OCI-LY1 (cell line): ENCODE measurements around the gene ARFIP1.

Source experiments
- H2AFZ ChIP-seq: fragments of 200-600 bp; sonication (generic), shearing (Covaris generic); 2 replicates; pipeline ENCODE4 v1.6.0; 2014; ENCODE audit warnings: antibody characterized with exemption, mild to moderate bottlenecking, low read length
- H3F3A ChIP-seq: fragments of 200-600 bp; sonication (generic), shearing (Covaris generic); 2 replicates; pipeline ENCODE4 v1.6.0; 2014; ENCODE audit warnings: mild to moderate bottlenecking, antibody characterized with exemption, low read length, moderate library complexity; ENCODE audit not compliant: insufficient read depth
- H3K27ac ChIP-seq: fragments of 200-600 bp; sonication (generic); 2 replicates; pipeline ENCODE4 v1.5.1; 2014; ENCODE audit warnings: low read length, mixed run types, mild to moderate bottlenecking, low read depth; ENCODE audit not compliant: poor library complexity, severe bottlenecking
- H3K27me3 ChIP-seq: fragments of 200-600 bp; sonication (generic); 2 replicates; pipeline ENCODE4 v1.6.0; 2014; ENCODE audit warnings: antibody characterized with exemption, mild to moderate bottlenecking, low read length, moderate library complexity; ENCODE audit not compliant: insufficient read depth
- H3K36me3 ChIP-seq: fragments of 200-600 bp; sonication (generic); 2 replicates; pipeline ENCODE4 v1.6.1; 2014; ENCODE audit warnings: mild to moderate bottlenecking, antibody characterized with exemption, low read length, moderate library complexity, mixed read lengths; ENCODE audit not compliant: insufficient read depth
- H3K4me1 ChIP-seq: fragments of 200-600 bp; sonication (generic); 2 replicates; pipeline ENCODE4 v1.5.1; 2014; ENCODE audit warnings: mild to moderate bottlenecking, low read length, moderate library complexity; ENCODE audit not compliant: insufficient read depth, severe bottlenecking
- H3K4me2 ChIP-seq: fragments of 200-600 bp; sonication (generic), shearing (Covaris generic); 2 replicates; pipeline ENCODE4 v1.6.1; 2014; ENCODE audit warnings: low read length
- H3K4me3 ChIP-seq: fragments of 200-600 bp; sonication (generic); 2 replicates; pipeline ENCODE4 v1.5.1; 2014; ENCODE audit warnings: low read length, low read depth, mild to moderate bottlenecking, mixed read lengths; ENCODE audit not compliant: poor library complexity, severe bottlenecking
- H3K79me2 ChIP-seq: fragments of 200-600 bp; shearing (Covaris generic); 2 replicates; pipeline ENCODE4 v1.6.1; 2016; ENCODE audit warnings: mixed run types, low read length, mixed read lengths; ENCODE audit not compliant: insufficient read depth
- H3K9ac ChIP-seq: fragments of 200-600 bp; sonication (generic), shearing (Covaris generic); 2 replicates; pipeline ENCODE4 v1.6.1; 2014; ENCODE audit warnings: mild to moderate bottlenecking, low read length, mixed read lengths
- H3K9me2 ChIP-seq: fragments of 200-600 bp; sonication (generic), shearing (Covaris generic); 2 replicates; pipeline ENCODE4 v1.6.1; 2014; ENCODE audit warnings: low read depth, mild to moderate bottlenecking, low read length, mixed read lengths
- H3K9me3 ChIP-seq: fragments of 200-600 bp; shearing (Covaris generic); 2 replicates; pipeline ENCODE4 v1.6.1; 2014; ENCODE audit warnings: low read length, mixed read lengths
- H4K20me1 ChIP-seq: fragments of 200-600 bp; sonication (generic), shearing (Covaris generic); 2 replicates; pipeline ENCODE4 v1.6.0; 2016; ENCODE audit warnings: mild to moderate bottlenecking, low read length; ENCODE audit not compliant: insufficient read depth
- EZH2 ChIP-seq: fragments of 200-600 bp; sonication (generic), shearing (Covaris generic); IDR thresholded peaks from 2 replicates; pipeline ENCODE4 v1.8.0; 2017; ENCODE audit warnings: borderline replicate concordance, mixed run types, mild to moderate bottlenecking, antibody characterized with exemption, low read length, moderate library complexity, mixed read lengths
- TF ChIP-seq, protein P1 (sequence below): fragments of 200-600 bp; sonication (generic), shearing (Covaris generic); IDR thresholded peaks from 2 replicates; pipeline ENCODE4 v1.5.1; 2017; ENCODE audit warnings: mild to moderate bottlenecking, antibody characterized with exemption, low read length, moderate library complexity, mixed read lengths

Gene ARFIP1, protein sequence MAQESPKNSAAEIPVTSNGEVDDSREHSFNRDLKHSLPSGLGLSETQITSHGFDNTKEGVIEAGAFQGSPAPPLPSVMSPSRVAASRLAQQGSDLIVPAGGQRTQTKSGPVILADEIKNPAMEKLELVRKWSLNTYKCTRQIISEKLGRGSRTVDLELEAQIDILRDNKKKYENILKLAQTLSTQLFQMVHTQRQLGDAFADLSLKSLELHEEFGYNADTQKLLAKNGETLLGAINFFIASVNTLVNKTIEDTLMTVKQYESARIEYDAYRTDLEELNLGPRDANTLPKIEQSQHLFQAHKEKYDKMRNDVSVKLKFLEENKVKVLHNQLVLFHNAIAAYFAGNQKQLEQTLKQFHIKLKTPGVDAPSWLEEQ

GRCh38 chr4:152779513-152780266 is at the start of gene ARFIP1, which contains the start of gene TIGD4:
Gene ARFIP1 (plus strand): TSS chr4:152779954. CDS start chr4:152829634, 49,680 bp downstream.
Gene TIGD4 (minus strand): TSS chr4:152779730. CDS start chr4:152771004, 8,726 bp downstream.
- H3K4me3 ChIP-seq, result peak within 1 kb of the TSS; percentile 81
- H3K27me3 ChIP-seq, result no peaks in the 10 kb centered on the region
- peak within 1 kb of the TSS; percentile 49 for H3K27ac ChIP-seq
- peak within 1 kb of the TSS; percentile 74 for H3K9ac ChIP-seq
- peak within 1 kb of the TSS; percentile 43 for H2AFZ ChIP-seq
- H4K20me1 ChIP-seq, result no peaks in the 10 kb centered on the region
- H3K4me2 ChIP-seq, result peak within 1 kb of the TSS; percentile 97
- no peaks in the 10 kb centered on the region for H3K9me2 ChIP-seq
- no peaks in the 10 kb centered on the region; the same call in 1 of the 2 replicates for H3K79me2 ChIP-seq
- H3K9me3 ChIP-seq, result no peaks in the 10 kb centered on the region
- no peaks in the 10 kb centered on the region for H3K36me3 ChIP-seq
- no peak for TF ChIP-seq EZH2
- TF ChIP-seq, protein P1, sequence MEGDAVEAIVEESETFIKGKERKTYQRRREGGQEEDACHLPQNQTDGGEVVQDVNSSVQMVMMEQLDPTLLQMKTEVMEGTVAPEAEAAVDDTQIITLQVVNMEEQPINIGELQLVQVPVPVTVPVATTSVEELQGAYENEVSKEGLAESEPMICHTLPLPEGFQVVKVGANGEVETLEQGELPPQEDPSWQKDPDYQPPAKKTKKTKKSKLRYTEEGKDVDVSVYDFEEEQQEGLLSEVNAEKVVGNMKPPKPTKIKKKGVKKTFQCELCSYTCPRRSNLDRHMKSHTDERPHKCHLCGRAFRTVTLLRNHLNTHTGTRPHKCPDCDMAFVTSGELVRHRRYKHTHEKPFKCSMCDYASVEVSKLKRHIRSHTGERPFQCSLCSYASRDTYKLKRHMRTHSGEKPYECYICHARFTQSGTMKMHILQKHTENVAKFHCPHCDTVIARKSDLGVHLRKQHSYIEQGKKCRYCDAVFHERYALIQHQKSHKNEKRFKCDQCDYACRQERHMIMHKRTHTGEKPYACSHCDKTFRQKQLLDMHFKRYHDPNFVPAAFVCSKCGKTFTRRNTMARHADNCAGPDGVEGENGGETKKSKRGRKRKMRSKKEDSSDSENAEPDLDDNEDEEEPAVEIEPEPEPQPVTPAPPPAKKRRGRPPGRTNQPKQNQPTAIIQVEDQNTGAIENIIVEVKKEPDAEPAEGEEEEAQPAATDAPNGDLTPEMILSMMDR, result peak; percentile 62; the same call in 1 of the 2 replicates
- no peaks in the 10 kb centered on the region for H3F3A ChIP-seq
- peaks cover 37% of the 10 kb centered on the region for H3K4me1 ChIP-seq

DNA sequence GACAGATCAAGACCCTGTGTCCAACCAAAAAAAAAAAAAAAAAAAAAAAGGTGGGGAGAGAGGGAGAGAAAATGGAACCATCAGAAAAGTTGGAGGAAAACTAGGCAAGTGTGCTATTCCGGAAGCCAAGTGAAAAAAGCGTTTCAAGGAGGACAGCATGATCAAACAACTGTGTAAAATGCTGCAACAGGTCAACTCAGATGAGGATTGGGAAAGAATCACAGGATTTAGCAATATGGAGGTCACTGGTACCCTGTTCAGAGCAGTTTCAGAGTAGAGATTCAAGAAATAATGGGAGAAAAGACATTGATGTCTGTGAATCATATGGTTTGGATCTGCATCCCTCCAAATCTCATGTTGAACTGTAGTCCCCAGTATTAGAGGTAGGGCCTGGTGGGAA is 47.8 kb upstream of the ARFIP1 start:
- H3K4me3 ChIP-seq, result no peak overlapping the region
- peaks cover 8% of the 10 kb centered on the region for H3K4me1 ChIP-seq
- no peaks in the 10 kb centered on the region for H3K9me2 ChIP-seq
- no peaks in the 10 kb centered on the region for H3K79me2 ChIP-seq
- H2AFZ ChIP-seq, result no peak overlapping the region
- no peak overlapping the region for H3K9ac ChIP-seq
- no peaks in the 10 kb centered on the region for H3K9me3 ChIP-seq
- H3K27me3 ChIP-seq, result no peaks in the 10 kb centered on the region; the same call in 1 of the 2 replicates
- no peaks in the 10 kb centered on the region for H4K20me1 ChIP-seq
- no peak for TF ChIP-seq EZH2
- TF ChIP-seq, protein P1, result no peak
- H3F3A ChIP-seq, result no peaks in the 10 kb centered on the region
- H3K27ac ChIP-seq, result no peak overlapping the region
- no peak overlapping the region for H3K4me2 ChIP-seq
- no peaks in the 10 kb centered on the region for H3K36me3 ChIP-seq

DNA sequence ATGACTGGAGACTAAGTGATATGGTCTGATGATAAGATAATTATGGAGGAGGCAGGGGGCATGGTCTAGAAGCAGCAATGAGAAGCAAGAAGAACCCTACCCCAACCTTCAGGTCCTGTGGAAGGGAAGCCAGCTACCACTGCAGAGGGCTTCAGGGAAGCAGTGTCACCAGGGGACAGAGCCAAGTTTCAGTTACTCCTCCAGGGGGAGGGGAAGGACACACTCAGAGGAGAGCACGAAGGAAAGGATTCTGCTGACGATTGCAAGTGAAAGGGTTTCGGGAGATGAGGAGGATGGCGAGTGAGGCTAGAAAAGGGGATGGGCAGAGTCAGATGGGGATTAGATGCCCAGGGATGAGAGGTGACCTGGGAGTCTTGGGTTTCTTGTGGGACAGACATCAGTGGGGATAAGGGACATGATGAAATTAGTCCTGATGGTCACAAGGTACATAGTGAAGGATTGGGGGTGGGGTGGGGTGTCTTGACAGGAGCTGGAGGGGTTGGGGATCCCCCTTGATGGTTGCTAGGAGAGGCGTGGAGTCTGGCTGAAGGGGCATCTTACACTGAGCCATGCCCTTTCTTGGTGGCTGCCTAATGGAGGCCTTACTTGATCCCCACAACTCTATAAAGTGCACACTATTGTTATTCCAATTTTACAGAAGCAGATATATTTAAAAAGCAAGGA is 45.6 kb upstream of the ARFIP1 start:
- no peaks in the 10 kb centered on the region for H3F3A ChIP-seq
- H3K9me3 ChIP-seq, result no peaks in the 10 kb centered on the region
- no peak overlapping the region for H3K9ac ChIP-seq
- H2AFZ ChIP-seq, result no peak overlapping the region
- no peaks in the 10 kb centered on the region for H3K36me3 ChIP-seq
- no peak overlapping the region for H3K4me3 ChIP-seq
- no peak overlapping the region for H3K27ac ChIP-seq
- H3K4me2 ChIP-seq, result no peak overlapping the region
- H4K20me1 ChIP-seq, result no peaks in the 10 kb centered on the region
- H3K27me3 ChIP-seq, result no peaks in the 10 kb centered on the region; the same call in 1 of the 2 replicates
- H3K9me2 ChIP-seq, result no peaks in the 10 kb centered on the region
- no peaks in the 10 kb centered on the region for H3K4me1 ChIP-seq
- TF ChIP-seq, protein P1, result no peak
- TF ChIP-seq EZH2, result no peak
- H3K79me2 ChIP-seq, result no peaks in the 10 kb centered on the region
